HCT116 (cell line): ENCODE measurements around the gene IFITM2. TPM values are rescaled to one million over a fixed set of nuclear protein-coding genes. Genes with fewer than 3 reads are reported as not detected.

Source experiments
- ATAC-seq: fragments of 200-7000 bp; cut with Tn5 transposase; 2 replicates; pipeline ENCODE4 v1.9.1; 2020; ENCODE audit warnings: mild to moderate bottlenecking, moderate library complexity
- BruUV-seq: library from RNA; stranded (reverse); fragments of 400-500 nt; replicated peaks from 2 replicates; lab custom pipeline; 2021; lab: Mats Ljungman, UMichigan
- CTCF ChIA-PET: fragments of 300-600 bp; sonication (Branson Sonifier 250); formaldehyde crosslinking; loops from one replicate; lab custom pipeline; 2021; ENCODE audit warnings: antibody characterized with exemption; lab: Charles Lee
- POLR2A ChIA-PET: fragments of 300-600, 350-600 bp; sonication (Branson Sonifier 250); formaldehyde crosslinking; loops from one replicate; lab custom pipeline; 2021; ENCODE audit warnings: antibody characterized with exemption; lab: Charles Lee
- RAD21 ChIA-PET, 2 experiments: fragments of 300-600 bp; sonication (Branson Sonifier 250); formaldehyde crosslinking; loops; one replicate each; lab custom pipeline; 2023; ENCODE audit warnings: low total read pairs in 2 of 2; ENCODE audit not compliant: uncharacterized antibody in 2 of 2, unreplicated experiment in 2 of 2, low non-redundant PET in 1 of 2; lab: Charles Lee
- DNase-seq: peaks from one replicate; pipeline ENCODE4 v3.0.0-alpha.2; 2010; ENCODE audit warnings: low read depth, low spot score
- H2AFZ ChIP-seq: fragments of 200-600 bp; shearing (Covaris generic), sonication (generic); 2 replicates; pipeline ENCODE4 v1.6.1; 2017; ENCODE audit warnings: low read depth, mixed run types, mixed read lengths, antibody characterized with exemption, low read length; ENCODE audit not compliant: poor library complexity, severe bottlenecking
- H3K27ac ChIP-seq: 2 replicates; pipeline ENCODE4 v1.5.1; 2012; ENCODE audit warnings: low read depth, low read length
- H3K27me3 ChIP-seq: fragments of 200-600 bp; sonication (generic); 2 replicates; pipeline ENCODE4 v1.6.1; 2016; ENCODE audit warnings: mixed run types, low read length, mixed read lengths; ENCODE audit not compliant: insufficient read depth
- H3K36me3 ChIP-seq, 2 experiments: fragments of 200-500 bp in 1 of 2; fragments of 200-600 bp in 1 of 2; sonication (Bioruptor generic) in 1 of 2; sonication (generic) in 1 of 2; 2 replicates each; pipeline versions ENCODE4 v1.5.1 to v1.6.1; 2014 to 2016; ENCODE audit warnings: low read length in 2 of 2, inconsistent platforms in 1 of 2, mixed read lengths in 1 of 2, mixed run types in 1 of 2; ENCODE audit not compliant: insufficient read depth in 2 of 2, control insufficient read depth in 1 of 2
- H3K4me1 ChIP-seq, 2 experiments: fragments of 200-600 bp in 1 of 2; sonication (generic) in 1 of 2; 2 replicates each; pipeline versions ENCODE4 v1.5.1 to v1.6.1; 2012 to 2017; ENCODE audit warnings: low read length in 2 of 2, inconsistent platforms in 1 of 2, mild to moderate bottlenecking in 1 of 2, mixed read lengths in 1 of 2, mixed run types in 1 of 2, moderate library complexity in 1 of 2; ENCODE audit not compliant: insufficient read depth in 2 of 2, control insufficient read depth in 1 of 2
- H3K4me2 ChIP-seq: fragments of 200-600 bp; sonication (generic); 2 replicates; pipeline ENCODE4 v1.6.1; 2017; ENCODE audit warnings: mixed run types, low read length, mixed read lengths
- H3K4me3 ChIP-seq, 2 experiments: fragments of 200-600 bp in 1 of 2; sonication (generic) in 1 of 2; replicated peaks in 1 of 2; 2 replicates each; pipeline ENCODE4 v1.5.1; 2011 to 2016; ENCODE audit warnings: low read length in 2 of 2, control low read depth in 1 of 2, low read depth in 1 of 2, mild to moderate bottlenecking in 1 of 2, mixed read lengths in 1 of 2, mixed run types in 1 of 2
- H3K79me2 ChIP-seq: fragments of 200-600 bp; sonication (generic); 2 replicates; pipeline ENCODE4 v1.6.1; 2017; ENCODE audit warnings: mild to moderate bottlenecking, mixed run types, low read length, moderate library complexity, mixed read lengths; ENCODE audit not compliant: insufficient read depth
- H3K9ac ChIP-seq: fragments of 200-600 bp; sonication (generic); 2 replicates; pipeline ENCODE4 v1.6.1; 2016; ENCODE audit warnings: low read length, mixed read lengths
- H3K9me2 ChIP-seq: fragments of 200-600 bp; sonication (generic), shearing (Covaris generic); 2 replicates; pipeline ENCODE4 v1.6.1; 2017; ENCODE audit warnings: mixed run types, mild to moderate bottlenecking, moderate library complexity; ENCODE audit not compliant: insufficient read depth
- H3K9me3 ChIP-seq, 2 experiments: fragments of 200-500 bp in 1 of 2; fragments of 200-600 bp in 1 of 2; sonication (Bioruptor generic) in 1 of 2; sonication (generic) in 1 of 2; 2 replicates each; pipeline ENCODE4 v1.6.1; 2014 to 2017; ENCODE audit warnings: low read length in 2 of 2, mixed read lengths in 2 of 2, inconsistent platforms in 1 of 2, low read depth in 1 of 2, mild to moderate bottlenecking in 1 of 2, mixed run types in 1 of 2, moderate library complexity in 1 of 2; ENCODE audit not compliant: control insufficient read depth in 1 of 2, insufficient read depth in 1 of 2
- H4K20me1 ChIP-seq: fragments of 200-600 bp; sonication (generic), shearing (Covaris generic); 2 replicates; pipeline ENCODE4 v1.6.1; 2017; ENCODE audit warnings: mixed run types, mild to moderate bottlenecking, moderate library complexity; ENCODE audit not compliant: insufficient read depth
- ATF3 ChIP-seq: IDR thresholded peaks from 2 replicates; pipeline ENCODE4 v1.6.1; 2012
- CEBPB ChIP-seq: IDR thresholded peaks from 2 replicates; pipeline ENCODE4 v1.6.1; 2012; ENCODE audit warnings: low read depth
- CTCF ChIP-seq, 3 experiments: fragments of 200-600 bp in 1 of 3; sonication (generic) in 1 of 3; IDR thresholded peaks in 2 of 3; conservative IDR thresholded peaks in 1 of 3; 2 replicates each; pipeline ENCODE4 v1.5.1; 2012 to 2017; ENCODE audit warnings: low read depth in 2 of 3, low read length in 2 of 3, antibody characterized with exemption in 1 of 3, borderline replicate concordance in 1 of 3, control low read depth in 1 of 3, mild to moderate bottlenecking in 1 of 3, mixed read lengths in 1 of 3, mixed run types in 1 of 3, moderate library complexity in 1 of 3; ENCODE audit not compliant: insufficient read depth in 1 of 3
- EGR1 ChIP-seq: IDR thresholded peaks from 2 replicates; pipeline ENCODE4 v1.6.1; 2012; ENCODE audit warnings: low read depth
- ELF1 ChIP-seq: IDR thresholded peaks from 2 replicates; pipeline ENCODE4 v1.6.1; 2012; ENCODE audit warnings: low read depth, borderline replicate concordance
- EZH2 ChIP-seq: fragments of 200-600 bp; sonication (generic); IDR thresholded peaks from 2 replicates; pipeline ENCODE4 v1.6.1; 2017; ENCODE audit warnings: antibody characterized with exemption, mixed run types
- EZH2phosphoT487 ChIP-seq: fragments of 200-600 bp; IDR thresholded peaks from 2 replicates; pipeline ENCODE4 v1.6.1; 2018; ENCODE audit warnings: antibody characterized with exemption, borderline replicate concordance
- FOSL1 ChIP-seq: IDR thresholded peaks from 2 replicates; pipeline ENCODE4 v1.6.1; 2012; ENCODE audit warnings: low read depth
- JUND ChIP-seq: IDR thresholded peaks from 2 replicates; pipeline ENCODE4 v1.6.1; 2012
- POLR2A ChIP-seq: IDR thresholded peaks from 2 replicates; pipeline ENCODE4 v1.7.0; 2011; ENCODE audit warnings: borderline replicate concordance; ENCODE audit not compliant: insufficient read depth, insufficient read length; ENCODE audit errors: extremely low read depth
- RAD21 ChIP-seq: IDR thresholded peaks from 2 replicates; pipeline ENCODE4 v1.6.1; 2012; ENCODE audit warnings: low read depth, mild to moderate bottlenecking
- REST ChIP-seq: IDR thresholded peaks from 2 replicates; pipeline ENCODE4 v1.6.1; 2012; ENCODE audit warnings: low read depth
- SIN3A ChIP-seq: IDR thresholded peaks from 2 replicates; pipeline ENCODE4 v1.6.1; 2012; ENCODE audit warnings: low read depth
- SP1 ChIP-seq: IDR thresholded peaks from 2 replicates; pipeline ENCODE4 v1.6.1; 2012; ENCODE audit warnings: low read depth
- SRF ChIP-seq: IDR thresholded peaks from 2 replicates; pipeline ENCODE4 v1.6.1; 2012; ENCODE audit warnings: low read depth
- ZBTB33 ChIP-seq: IDR thresholded peaks from 2 replicates; pipeline ENCODE4 v1.6.1; 2011; ENCODE audit warnings: mild to moderate bottlenecking, low read length, moderate library complexity; ENCODE audit not compliant: insufficient replicate concordance; ENCODE audit errors: extremely low read depth
- ZNF274 ChIP-seq: fragments of 200-500 bp; sonication (Bioruptor generic); IDR thresholded peaks from 2 replicates; pipeline ENCODE4 v1.6.1; 2014; ENCODE audit warnings: mild to moderate bottlenecking, low read depth, low read length, inconsistent platforms
- intact Hi-C: fragments of 100-400 bp; cut with micrococcal nuclease; formaldehyde crosslinking; loops from 2 replicates; pipeline ENCODE4 v1.10.0; 2022
- total RNA-seq: library from RNA; stranded (reverse); gene quantifications from one replicate; pipeline ENCODE4 v1.2.1, GENCODE V29; 2021; ENCODE audit not compliant: unreplicated experiment

IFITM2 gene
- total RNA-seq, 1 experiment from 2014 or later, result 106 TPM

- ChIA-PET RAD21 (no interaction called here), POLR2A (no interaction called here), CTCF (no interaction called here)
- TF ChIP-seq ZBTB33 (no peak), SRF (no peak), POLR2A (no peak), CEBPB (no peak), ZNF274 (no peak), ELF1 (no peak), EZH2phosphoT487 (no peak), RAD21 (no peak), FOSL1 (no peak), EGR1 (no peak), EZH2 (no peak), SP1 (no peak), JUND (no peak), REST (no peak), SIN3A (no peak), ATF3 (no peak), CTCF (IDR thresholded peaks at IDR 0.05 in 2 of 3, conservative IDR thresholded peaks at IDR 0.05 in 1 of 3; ENCODE audit: borderline replicate concordance in 1 of 3, insufficient read depth in 1 of 3, low read depth in 2 of 3, low read length in 2 of 3) (no peak)
- no TSS peak for BruUV-seq
- no peaks in the 10 kb centered on the region for H4K20me1 ChIP-seq
- no peaks in the 10 kb centered on the region; a peak in 1 of 4 replicates for H3K9me3 ChIP-seq
- no peaks in the 10 kb centered on the region for H3K9me2 ChIP-seq
- no peak for ATAC-seq
- intact Hi-C loops, result no loop called here
- H3K4me2 ChIP-seq, result no peak overlapping the region
- no peak overlapping the region for H2AFZ ChIP-seq
- H3K36me3 ChIP-seq, result no peaks in the 10 kb centered on the region
- H3K27ac ChIP-seq, result no peak overlapping the region
- H3K4me1 ChIP-seq, result peaks cover 0 to 3% of the 10 kb centered on the region in 2 experiments; a peak in 2 of 4 replicates
- no peaks in the 10 kb centered on the region for H3K27me3 ChIP-seq
- H3K79me2 ChIP-seq, result no peaks in the 10 kb centered on the region
- no peak overlapping the region for H3K4me3 ChIP-seq
- no peak overlapping the region for H3K9ac ChIP-seq
- no peak for DNase-seq
These were observed 26.8 kb downstream of the IFITM2 start for GRCh38 chr11:334264-334994.
